MCF 10A (cell line): ENCODE measurements around the gene GRM7. TPM values are rescaled to one million over a fixed set of nuclear protein-coding genes. Genes with fewer than 3 reads are reported as not detected.

ENCODE experiments used
- BruUV-seq: library from RNA; stranded (reverse); fragments of 400-500 nt; replicated peaks from 2 replicates; lab custom pipeline; 2021; lab: Mats Ljungman, UMichigan
- CTCF ChIA-PET: fragments of 300-600 bp; sonication (Branson Sonifier 250); formaldehyde crosslinking; extraction: SDS; loops from one replicate; lab custom pipeline; 2021; ENCODE audit warnings: antibody characterized with exemption, inconsistent platforms; lab: Yijun Ruan, JAX
- POLR2A ChIA-PET: fragments of 300-600, 350-650 bp; sonication (Branson Sonifier 250); formaldehyde crosslinking; extraction: SDS; loops from one replicate; lab custom pipeline; 2020; ENCODE audit warnings: antibody characterized with exemption, inconsistent platforms; lab: Yijun Ruan, JAX
- DNase-seq: peaks from one replicate; pipeline ENCODE4 v3.0.0-alpha.2; 2018; ENCODE audit not compliant: unreplicated experiment
- H3K27ac Mint-ChIP-seq: one replicate; pipeline ENCODE4 v1.8.0; 2022; ENCODE audit warnings: mild to moderate bottlenecking, low read depth, mixed read lengths; ENCODE audit not compliant: unreplicated experiment
- H3K27me3 Mint-ChIP-seq: one replicate; pipeline ENCODE4 v1.8.0; 2022; ENCODE audit warnings: mixed read lengths; ENCODE audit not compliant: insufficient read depth, unreplicated experiment
- H3K36me3 Mint-ChIP-seq: one replicate; pipeline ENCODE4 v1.8.0; 2022; ENCODE audit warnings: mild to moderate bottlenecking, moderate library complexity, mixed read lengths; ENCODE audit not compliant: insufficient read depth, unreplicated experiment
- H3K4me1 Mint-ChIP-seq: one replicate; pipeline ENCODE4 v1.8.0; 2022; ENCODE audit warnings: mixed read lengths; ENCODE audit not compliant: insufficient read depth, unreplicated experiment
- H3K4me3 Mint-ChIP-seq: one replicate; pipeline ENCODE4 v1.8.0; 2022; ENCODE audit warnings: mild to moderate bottlenecking, moderate library complexity, mixed read lengths; ENCODE audit not compliant: unreplicated experiment
- H3K9me3 Mint-ChIP-seq: one replicate; pipeline ENCODE4 v1.8.0; 2022; ENCODE audit warnings: mixed read lengths; ENCODE audit not compliant: unreplicated experiment
- CTCF ChIP-seq: fragments of 200-600 bp; IDR thresholded peaks from one replicate; pipeline ENCODE4 v1.8.0; 2022; ENCODE audit warnings: antibody characterized with exemption, mild to moderate bottlenecking; ENCODE audit not compliant: unreplicated experiment
- intact Hi-C: fragments of 100-400 bp; cut with micrococcal nuclease; formaldehyde crosslinking; loops from 2 replicates; pipeline ENCODE4 v1.14.1; 2022
- total RNA-seq: library from RNA; stranded (reverse); gene quantifications from 2 replicates; pipeline ENCODE4 v1.2.3, GENCODE V29; 2022

Gene GRM7
- total RNA-seq, 1 experiment from 2014 or later, result not detected

GRCh38 chr3:6985848-6986247 is 124.9 kb downstream of the GRM7 start:
- Mint-ChIP-seq H3K27me3 (no peaks in the 10 kb centered on the region), H3K27ac (no peak overlapping the region), H3K36me3 (no peaks in the 10 kb centered on the region), H3K4me1 (no peaks in the 10 kb centered on the region), H3K9me3 (no peaks in the 10 kb centered on the region), H3K4me3 (no peak overlapping the region)
- ChIA-PET POLR2A (interaction anchor here (0.5 kb wide), 1 partner anchor 18 kb away, joined by 3 read pairs; no protein-coding TSS in a partner anchor), CTCF (interaction anchor here (0.8 kb wide), 1 partner anchor 13 kb away, joined by 3 read pairs; no protein-coding TSS in a partner anchor)
- intact Hi-C loops, result no loop called here
- DNase-seq, result no peak
- no TSS peak for BruUV-seq
- TF ChIP-seq CTCF, result no peak

- H3K36me3 Mint-ChIP-seq, result no peaks in the 10 kb centered on the region
- H3K4me3 Mint-ChIP-seq, result no peak overlapping the region
- peaks cover 6% of the 10 kb centered on the region for H3K4me1 Mint-ChIP-seq
- TF ChIP-seq CTCF, result no peak
- POLR2A ChIA-PET, result interaction anchor here (0.6 kb wide), 1 partner anchor 60 kb away, joined by 3 read pairs; no protein-coding TSS in a partner anchor
- CTCF ChIA-PET, result interaction anchor here (0.8 kb wide), 1 partner anchor 1682 kb away, joined by 3 read pairs; no protein-coding TSS in a partner anchor
- no peak overlapping the region for H3K27ac Mint-ChIP-seq
- intact Hi-C loops, result loop anchor here (10.0 kb wide), 1 partner anchor 555 kb away; no protein-coding TSS in a partner anchor
- H3K27me3 Mint-ChIP-seq, result no peaks in the 10 kb centered on the region
- BruUV-seq, result no TSS peak
- no peak for DNase-seq
- no peaks in the 10 kb centered on the region for H3K9me3 Mint-ChIP-seq
These were observed 128.8 kb downstream of the GRM7 start for GRCh38 chr3:6989608-6990291.

- H3K4me3 Mint-ChIP-seq, result no peak overlapping the region
- BruUV-seq, result no TSS peak
- H3K27ac Mint-ChIP-seq, result no peak overlapping the region
- peaks cover 6% of the 10 kb centered on the region for H3K4me1 Mint-ChIP-seq
- DNase-seq, result peak; percentile 15
- TF ChIP-seq CTCF, result peak; percentile 32
- peaks cover 3% of the 10 kb centered on the region for H3K36me3 Mint-ChIP-seq
- CTCF ChIA-PET, result interaction anchor here (0.6 to 2.7 kb wide), 4 partner anchors 10 to 1172 kb away, joined by 3 to 12 read pairs (median 4); no protein-coding TSS in a partner anchor
- H3K27me3 Mint-ChIP-seq, result no peaks in the 10 kb centered on the region
- H3K9me3 Mint-ChIP-seq, result no peaks in the 10 kb centered on the region
- intact Hi-C loops, result loop anchor here (10.0 kb wide), 1 partner anchor 551 kb away; no protein-coding TSS in a partner anchor
- POLR2A ChIA-PET, result no interaction called here
These were observed 133.3 kb downstream of the GRM7 start for GRCh38 chr3:6994081-6994668.

- TF ChIP-seq CTCF, result no peak
- no peaks in the 10 kb centered on the region for H3K27me3 Mint-ChIP-seq
- CTCF ChIA-PET, result no interaction called here
- BruUV-seq, result no TSS peak
- intact Hi-C loops, result no loop called here
- H3K36me3 Mint-ChIP-seq, result peaks cover 5% of the 10 kb centered on the region
- H3K4me3 Mint-ChIP-seq, result no peak overlapping the region
- no peak for DNase-seq
- H3K27ac Mint-ChIP-seq, result no peak overlapping the region
- no peaks in the 10 kb centered on the region for H3K4me1 Mint-ChIP-seq
- no peaks in the 10 kb centered on the region for H3K9me3 Mint-ChIP-seq
- POLR2A ChIA-PET, result no interaction called here
These were observed 139.6 kb downstream of the GRM7 start for GRCh38 chr3:7000501-7000900.
